Measurements from ENCODE around the gene MPHOSPH9. TPM values are rescaled to one million over a fixed set of nuclear protein-coding genes. Genes with fewer than 3 reads are reported as not detected.

The MPHOSPH9 gene
- total and polyA plus RNA-seq, 2 donors (not counting 1 experiment from before 2014, with no cell fraction given), result 11.8 to 45.1 TPM

GRCh38 chr12:123153906-123154305 lies 79.0 kb downstream of the MPHOSPH9 start:
- Histone ChIP-seq H3K4me3 (ENCODE audit: control extremely low read depth in 1 of 5, extremely low read depth in 1 of 5, insufficient read depth in 1 of 5, low read depth in 2 of 5, low read length in 4 of 5) (no peak overlapping the region), H2AFZ (ENCODE audit: insufficient read depth, low read depth, low read length, poor library complexity, severe bottlenecking) (no peak overlapping the region), H3K27me3 (replicated peaks in 1 of 4; ENCODE audit: control extremely low read depth in 1 of 4, control insufficient read depth in 3 of 4, insufficient read depth in 4 of 4, low read length in 3 of 4) (peaks cover 0 to 7% (median 2%) of the 10 kb centered on the region in 4 experiments), H3K79me2 (ENCODE audit: control insufficient read depth, insufficient read depth, low read length) (peaks cover 17% of the 10 kb centered on the region), H3K4me1 (ENCODE audit: control insufficient read depth in 2 of 2, insufficient read depth in 2 of 2, low read length in 2 of 2) (peaks cover 10 to 25% of the 10 kb centered on the region in 2 donors), H4K20me1 (ENCODE audit: control insufficient read depth, insufficient read depth, low read length, poor library complexity, severe bottlenecking) (no peaks in the 10 kb centered on the region), H3K9ac (ENCODE audit: low read length) (no peak overlapping the region), H3K9me3 (ENCODE audit: control extremely low read depth in 1 of 3, control insufficient read depth in 2 of 3, insufficient read depth in 1 of 3, low read length in 2 of 3) (no peaks in the 10 kb centered on the region), H3K27ac (ENCODE audit: low read length in 2 of 2) (no peak overlapping the region), H3K4me2 (replicated peaks; ENCODE audit: low read depth, low read length, poor library complexity, severe bottlenecking) (no peak overlapping the region), H3K36me3 (replicated peaks in 1 of 2; ENCODE audit: control extremely low read depth in 1 of 2, control insufficient read depth in 1 of 2, extremely low read depth in 1 of 2, insufficient read depth in 2 of 2, low read length in 1 of 2) (no peaks in the 10 kb centered on the region)
- Mint-ChIP-seq H3K27ac (no peak overlapping the region), H3K9me3 (ENCODE audit: insufficient read depth) (no peaks in the 10 kb centered on the region), H3K27me3 (no peaks in the 10 kb centered on the region), H3K4me1 (peaks cover 15% of the 10 kb centered on the region), H3K4me3 (no peak overlapping the region)
- ATAC-seq (ENCODE audit: low read depth) (no peak), DNase-seq (no peak)
- TF ChIP-seq EZH2 (IDR thresholded peaks at IDR 0.05; ENCODE audit: borderline replicate concordance, insufficient read depth, low read depth, low read length, poor library complexity, severe bottlenecking) (no peak), CTCF (IDR thresholded peaks at IDR 0.05) (no peak)
- CTCF ChIA-PET, result interaction anchor here (0.6 to 9.5 kb wide), 5 partner anchors 82 to 1693 kb away, joined by 3 to 69 read pairs (median 3); no protein-coding TSS in a partner anchor
- WGBS (ENCODE audit: insufficient coverage), result 100% methylated on average over 1 of the region's 2 CpGs
- POLR2A ChIA-PET, result interaction anchor here (0.7 kb wide), 2 partner anchors 11 to 27 kb away, joined by 5 to 8 read pairs; no protein-coding TSS in a partner anchor
- intact Hi-C loops (cut with micrococcal nuclease), result loop anchor here (5.0 kb wide), 1 partner anchor 97 kb away; no protein-coding TSS in a partner anchor

GRCh38 chr12:123152833-123153232 lies 80.1 kb downstream of the MPHOSPH9 start:
- ATAC-seq (ENCODE audit: low read depth), result no peak
- no peak overlapping the region for H3K9ac ChIP-seq (ENCODE audit: low read length)
- peaks cover 17% of the 10 kb centered on the region for H3K79me2 ChIP-seq (ENCODE audit: control insufficient read depth, insufficient read depth, low read length)
- no peak overlapping the region for H3K4me2 ChIP-seq (replicated peaks; ENCODE audit: low read depth, low read length, poor library complexity, severe bottlenecking)
- no peak overlapping the region for H3K27ac Mint-ChIP-seq
- no peaks in the 10 kb centered on the region for H3K27me3 Mint-ChIP-seq
- POLR2A ChIA-PET, result interaction anchor here (0.5 to 2.4 kb wide), 3 partner anchors 16 to 80 kb away, joined by 3 to 7 read pairs (median 3); partner anchors contain the start of genes MPHOSPH9 and MTRFR
- TF ChIP-seq EZH2 (IDR thresholded peaks at IDR 0.05; ENCODE audit: borderline replicate concordance, insufficient read depth, low read depth, low read length, poor library complexity, severe bottlenecking) (no peak), CTCF (IDR thresholded peaks at IDR 0.05) (no peak)
- H3K27me3 ChIP-seq (replicated peaks in 1 of 4; ENCODE audit: control extremely low read depth in 1 of 4, control insufficient read depth in 3 of 4, insufficient read depth in 4 of 4, low read length in 3 of 4), result peaks cover 0 to 7% (median 2%) of the 10 kb centered on the region in 4 experiments
- intact Hi-C loops (cut with micrococcal nuclease), result loop anchor here (5.0 kb wide), 1 partner anchor 96 kb away; no protein-coding TSS in a partner anchor
- H3K4me1 Mint-ChIP-seq, result peaks cover 22% of the 10 kb centered on the region
- H2AFZ ChIP-seq (ENCODE audit: insufficient read depth, low read depth, low read length, poor library complexity, severe bottlenecking), result no peak overlapping the region
- CTCF ChIA-PET, result interaction anchor here (1.0 to 9.5 kb wide), 3 partner anchors 33 to 109 kb away, joined by 5 to 69 read pairs (median 9); no protein-coding TSS in a partner anchor
- peaks cover 10 to 29% of the 10 kb centered on the region in 2 donors for H3K4me1 ChIP-seq (ENCODE audit: control insufficient read depth in 2 of 2, insufficient read depth in 2 of 2, low read length in 2 of 2)
- no peaks in the 10 kb centered on the region for H4K20me1 ChIP-seq (ENCODE audit: control insufficient read depth, insufficient read depth, low read length, poor library complexity, severe bottlenecking)
- no peaks in the 10 kb centered on the region for H3K36me3 ChIP-seq (replicated peaks in 1 of 2; ENCODE audit: control extremely low read depth in 1 of 2, control insufficient read depth in 1 of 2, extremely low read depth in 1 of 2, insufficient read depth in 2 of 2, low read length in 1 of 2)
- no peaks in the 10 kb centered on the region for H3K9me3 Mint-ChIP-seq (ENCODE audit: insufficient read depth)
- H3K4me3 ChIP-seq (ENCODE audit: control extremely low read depth in 1 of 5, extremely low read depth in 1 of 5, insufficient read depth in 1 of 5, low read depth in 2 of 5, low read length in 4 of 5), result no peak overlapping the region
- H3K4me3 Mint-ChIP-seq, result no peak overlapping the region
- whole genome bisulfite sequencing (ENCODE audit: insufficient coverage), result no CpG with 5 or more reads among the region's 3 CpGs
- H3K27ac ChIP-seq (ENCODE audit: low read length in 2 of 2), result no peak overlapping the region
- no peaks in the 10 kb centered on the region for H3K9me3 ChIP-seq (ENCODE audit: control extremely low read depth in 1 of 3, control insufficient read depth in 2 of 3, insufficient read depth in 1 of 3, low read length in 2 of 3)
- no peak for DNase-seq
